CD4-positive, alpha-beta T cell treated with Interferon gamma for 1 hour (primary cell): Measurements from ENCODE around the gene TRIM56.
"Not testable (repeated sequence)": the region's sequence is repeated elsewhere in the genome, so short reads cannot be mapped to it uniquely, and the experiment has no call there.

ENCODE experiments used
- DNase-seq: peaks from one replicate; pipeline ENCODE4 v3.0.0-alpha.2; 2020

TRIM56 gene, protein sequence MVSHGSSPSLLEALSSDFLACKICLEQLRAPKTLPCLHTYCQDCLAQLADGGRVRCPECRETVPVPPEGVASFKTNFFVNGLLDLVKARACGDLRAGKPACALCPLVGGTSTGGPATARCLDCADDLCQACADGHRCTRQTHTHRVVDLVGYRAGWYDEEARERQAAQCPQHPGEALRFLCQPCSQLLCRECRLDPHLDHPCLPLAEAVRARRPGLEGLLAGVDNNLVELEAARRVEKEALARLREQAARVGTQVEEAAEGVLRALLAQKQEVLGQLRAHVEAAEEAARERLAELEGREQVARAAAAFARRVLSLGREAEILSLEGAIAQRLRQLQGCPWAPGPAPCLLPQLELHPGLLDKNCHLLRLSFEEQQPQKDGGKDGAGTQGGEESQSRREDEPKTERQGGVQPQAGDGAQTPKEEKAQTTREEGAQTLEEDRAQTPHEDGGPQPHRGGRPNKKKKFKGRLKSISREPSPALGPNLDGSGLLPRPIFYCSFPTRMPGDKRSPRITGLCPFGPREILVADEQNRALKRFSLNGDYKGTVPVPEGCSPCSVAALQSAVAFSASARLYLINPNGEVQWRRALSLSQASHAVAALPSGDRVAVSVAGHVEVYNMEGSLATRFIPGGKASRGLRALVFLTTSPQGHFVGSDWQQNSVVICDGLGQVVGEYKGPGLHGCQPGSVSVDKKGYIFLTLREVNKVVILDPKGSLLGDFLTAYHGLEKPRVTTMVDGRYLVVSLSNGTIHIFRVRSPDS

DNA sequence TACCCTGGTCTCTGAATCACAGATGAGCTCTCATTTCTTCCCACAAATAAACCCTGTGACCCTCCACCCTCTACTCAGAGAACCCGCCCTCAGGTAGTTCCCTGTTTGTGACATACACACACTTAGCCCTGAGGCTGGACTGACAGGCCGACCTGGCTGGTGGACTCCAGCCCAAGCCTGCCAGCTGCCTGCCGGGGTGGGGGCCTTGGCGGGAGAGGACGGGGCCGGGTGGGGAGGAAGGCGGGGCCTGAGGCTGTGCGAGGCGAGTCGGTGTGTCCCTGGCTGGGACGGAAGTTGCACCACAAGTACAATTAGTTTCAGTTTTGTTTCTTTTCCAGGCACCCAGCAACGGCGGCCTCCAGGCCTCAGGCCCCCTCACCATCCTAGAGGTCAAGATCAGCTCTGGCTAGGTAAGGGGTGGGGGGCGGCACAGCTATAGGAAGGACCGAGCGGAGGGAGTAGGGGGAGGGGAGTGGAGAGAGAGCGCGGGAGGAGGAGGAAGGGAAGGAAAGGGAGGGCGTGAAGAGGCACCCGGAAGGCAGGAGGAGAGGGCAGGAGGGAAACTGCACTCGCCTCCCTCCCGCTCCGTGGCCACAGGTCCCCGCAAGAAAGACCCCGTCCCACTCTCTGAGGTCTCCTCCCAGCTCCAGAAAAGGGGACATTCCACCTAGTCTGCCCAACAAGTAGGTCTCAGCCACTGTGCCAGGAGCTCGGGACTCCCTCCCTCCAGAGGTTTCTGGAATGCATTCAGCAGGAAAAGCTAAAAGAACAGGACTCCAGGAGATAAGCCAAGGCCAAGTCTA is at the start of gene TRIM56:
Gene TRIM56, plus strand, starts transcription at position 320 of the 803 bp plus-strand sequence. CDS start 1,832 bp downstream, outside the sequence.
- DNase-seq, result peak; percentile 76

DNA sequence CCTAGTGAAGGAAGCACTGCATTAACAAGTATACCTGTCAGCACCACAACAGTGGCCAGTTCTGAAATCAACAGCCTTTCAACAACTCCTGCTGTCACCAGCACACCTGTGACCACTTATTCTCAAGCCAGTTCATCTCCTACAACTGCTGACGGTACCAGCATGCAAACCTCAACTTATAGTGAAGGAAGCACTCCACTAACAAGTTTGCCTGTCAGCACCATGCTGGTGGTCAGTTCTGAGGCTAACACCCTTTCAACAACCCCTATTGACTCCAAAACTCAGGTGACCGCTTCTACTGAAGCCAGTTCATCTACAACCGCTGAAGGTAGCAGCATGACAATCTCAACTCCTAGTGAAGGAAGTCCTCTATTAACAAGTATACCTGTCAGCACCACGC is 49.3 kb upstream of the TRIM56 start:
- no peak for DNase-seq

DNA sequence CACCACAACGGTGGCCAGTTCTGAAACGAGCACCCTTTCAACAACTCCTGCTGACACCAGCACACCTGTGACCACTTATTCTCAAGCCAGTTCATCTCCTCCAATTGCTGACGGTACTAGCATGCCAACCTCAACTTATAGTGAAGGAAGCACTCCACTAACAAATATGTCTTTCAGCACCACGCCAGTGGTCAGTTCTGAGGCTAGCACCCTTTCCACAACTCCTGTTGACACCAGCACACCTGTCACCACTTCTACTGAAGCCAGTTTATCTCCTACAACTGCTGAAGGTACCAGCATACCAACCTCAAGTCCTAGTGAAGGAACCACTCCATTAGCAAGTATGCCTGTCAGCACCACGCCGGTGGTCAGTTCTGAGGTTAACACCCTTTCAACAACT is 44.0 kb upstream of the TRIM56 start:
- DNase-seq, result not testable (repeated sequence)

DNA sequence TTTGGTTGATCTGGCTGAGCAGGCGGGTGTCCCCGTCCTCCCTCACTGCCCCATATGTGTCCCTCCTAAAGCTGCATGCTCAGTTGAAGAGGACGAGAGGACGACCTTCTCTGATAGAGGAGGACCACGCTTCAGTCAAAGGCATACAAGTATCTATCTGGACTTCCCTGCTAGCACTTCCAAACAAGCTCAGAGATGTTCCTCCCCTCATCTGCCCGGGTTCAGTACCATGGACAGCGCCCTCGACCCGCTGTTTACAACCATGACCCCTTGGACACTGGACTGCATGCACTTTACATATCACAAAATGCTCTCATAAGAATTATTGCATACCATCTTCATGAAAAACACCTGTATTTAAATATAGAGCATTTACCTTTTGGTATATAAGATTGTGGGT is 26.9 kb upstream of the TRIM56 start:
- DNase-seq, result peak; percentile 8

DNA sequence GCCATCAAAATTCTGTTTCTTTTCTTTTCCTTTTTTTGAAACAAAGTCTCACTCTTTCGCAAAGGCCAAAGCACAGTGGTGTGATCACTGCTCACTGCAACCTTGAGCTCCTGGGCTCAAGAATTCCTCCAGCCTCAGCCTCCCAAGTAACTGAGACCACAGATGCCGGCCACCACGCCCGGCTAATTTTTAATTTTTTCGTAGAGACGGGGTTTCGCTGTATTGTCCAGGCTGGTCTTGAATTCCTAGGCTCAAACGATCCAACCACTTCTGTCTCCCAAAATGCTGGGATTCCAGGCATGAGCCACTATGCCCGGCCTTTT is 25.7 kb upstream of the TRIM56 start:
- no peak for DNase-seq

DNA sequence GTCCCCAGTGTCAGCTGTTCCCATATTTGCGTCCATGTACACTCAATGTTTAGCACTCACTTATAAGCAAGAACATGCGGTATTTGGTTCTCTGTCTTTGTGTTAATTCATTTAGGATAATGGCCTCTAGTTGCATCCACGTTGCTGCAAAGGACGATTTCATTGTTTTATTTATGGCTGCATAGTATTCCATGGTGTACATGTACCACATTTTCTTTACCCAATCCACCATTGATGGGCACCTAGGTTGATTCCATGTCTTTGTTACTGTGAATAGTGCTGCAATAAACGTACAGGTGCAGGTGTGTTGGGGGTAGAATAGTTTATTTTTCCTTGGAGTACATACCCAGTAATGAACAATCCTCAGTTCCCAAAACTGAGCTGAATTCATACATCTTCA is 24.3 kb upstream of the TRIM56 start:
- no peak for DNase-seq

DNA sequence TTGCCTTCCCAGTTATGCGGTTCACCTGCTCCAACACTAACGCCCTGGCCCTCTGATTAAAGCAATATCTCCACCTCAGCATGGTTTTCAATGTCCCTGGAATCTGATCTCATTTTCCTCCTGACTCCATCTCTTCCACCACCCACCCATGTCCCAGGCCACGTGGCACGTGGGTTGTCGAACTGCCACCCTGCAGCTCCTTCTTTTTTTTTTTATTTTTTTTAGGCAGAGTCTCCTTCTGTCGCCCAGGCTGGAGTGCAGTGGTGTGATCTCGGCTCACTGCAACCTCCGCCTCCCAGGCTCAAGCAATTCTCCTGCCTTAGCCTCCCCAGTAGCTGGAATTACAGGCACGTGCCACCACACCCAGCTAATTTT is 21.1 kb upstream of the TRIM56 start:
- not testable (repeated sequence) for DNase-seq

DNA sequence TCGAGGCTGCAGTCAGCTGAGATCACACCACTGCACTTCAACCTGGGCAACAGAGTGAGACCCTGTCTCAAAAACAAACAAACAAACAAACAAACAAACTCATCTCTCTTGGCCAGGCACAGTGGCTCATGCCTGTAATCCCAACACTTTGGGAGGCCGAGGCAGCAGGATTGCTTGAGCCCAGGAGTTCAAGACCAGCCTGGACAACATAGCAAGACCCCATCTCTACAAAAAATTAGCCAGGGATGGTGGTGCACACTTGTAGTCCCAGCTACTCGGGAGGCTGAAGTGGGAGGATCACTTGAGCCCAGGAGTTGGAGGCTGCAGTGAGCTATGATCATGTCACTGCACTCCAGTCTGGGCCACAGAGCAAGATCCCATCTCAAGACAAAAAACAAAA is 20.1 kb upstream of the TRIM56 start:
- not testable (repeated sequence) for DNase-seq

DNA sequence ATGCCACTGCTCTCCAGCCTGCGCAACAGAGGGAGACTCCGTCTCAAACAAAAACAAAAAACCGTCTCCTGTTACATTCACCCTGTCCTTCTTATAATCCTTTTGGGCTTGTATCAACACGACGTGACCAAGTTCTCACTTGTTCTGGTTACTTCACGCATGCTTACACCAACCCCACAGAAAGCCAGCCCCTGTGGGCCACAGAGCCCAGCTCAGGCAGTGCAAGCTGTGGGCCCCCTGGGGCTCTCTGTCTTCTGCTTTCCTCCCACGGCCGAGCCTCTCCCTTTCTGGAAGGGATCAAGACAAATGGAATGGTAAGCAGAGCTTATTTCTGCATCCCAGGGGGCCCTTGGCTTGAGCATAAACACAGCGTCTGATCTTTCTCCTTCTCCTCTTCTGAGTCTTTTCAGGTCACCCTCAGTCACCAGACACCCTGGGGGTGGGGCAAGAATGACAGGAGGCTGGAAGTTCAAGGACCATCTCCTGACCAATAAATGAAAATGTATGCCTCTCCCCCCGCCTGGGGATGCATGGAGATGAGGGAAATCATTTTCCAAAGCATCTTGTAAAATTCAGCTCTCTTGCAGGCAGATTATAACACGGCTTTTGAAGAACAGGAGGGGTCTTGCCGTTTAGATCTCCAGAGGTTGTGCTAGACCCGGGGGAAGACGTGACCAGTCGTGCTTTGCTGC is 19.0 kb upstream of the TRIM56 start:
- no peak for DNase-seq

DNA sequence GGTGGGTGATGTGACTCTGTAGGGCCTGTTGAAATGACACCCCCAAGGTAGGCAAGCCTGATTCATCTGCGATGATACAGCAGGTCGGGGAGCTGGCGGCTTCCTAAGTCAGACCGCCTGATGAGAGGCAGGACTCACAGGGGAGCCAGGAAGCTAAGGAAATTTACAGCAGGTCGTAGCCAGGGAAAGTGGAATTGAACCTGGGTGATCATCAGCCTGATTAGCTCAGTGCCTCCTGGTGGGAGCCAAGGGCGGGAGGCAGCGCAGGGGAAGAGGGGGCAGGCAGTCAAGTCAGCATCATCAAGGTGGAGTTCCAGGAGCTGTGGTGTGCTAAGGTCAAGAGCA is 18.5 kb upstream of the TRIM56 start:
- DNase-seq, result no peak

DNA sequence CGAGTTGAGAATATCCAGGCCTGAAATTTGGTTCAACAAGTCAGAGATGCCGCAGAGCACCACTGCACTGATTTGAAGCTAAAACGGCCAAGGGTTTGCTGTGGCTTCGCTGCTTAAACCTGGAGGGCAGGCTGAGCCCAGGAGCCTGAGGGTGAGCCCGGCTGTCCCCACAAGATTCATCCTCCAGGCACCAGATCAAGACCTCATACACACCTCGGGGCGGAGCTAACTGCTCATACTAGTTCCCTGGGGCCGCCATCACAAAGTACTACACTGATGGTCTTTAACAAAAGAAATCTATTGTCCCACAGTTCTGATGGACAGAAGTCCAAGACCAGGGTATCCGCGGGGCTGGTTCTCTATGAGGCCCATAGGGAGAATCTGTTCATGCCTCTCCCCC is 16.9 kb upstream of the TRIM56 start:
- no peak for DNase-seq

DNA sequence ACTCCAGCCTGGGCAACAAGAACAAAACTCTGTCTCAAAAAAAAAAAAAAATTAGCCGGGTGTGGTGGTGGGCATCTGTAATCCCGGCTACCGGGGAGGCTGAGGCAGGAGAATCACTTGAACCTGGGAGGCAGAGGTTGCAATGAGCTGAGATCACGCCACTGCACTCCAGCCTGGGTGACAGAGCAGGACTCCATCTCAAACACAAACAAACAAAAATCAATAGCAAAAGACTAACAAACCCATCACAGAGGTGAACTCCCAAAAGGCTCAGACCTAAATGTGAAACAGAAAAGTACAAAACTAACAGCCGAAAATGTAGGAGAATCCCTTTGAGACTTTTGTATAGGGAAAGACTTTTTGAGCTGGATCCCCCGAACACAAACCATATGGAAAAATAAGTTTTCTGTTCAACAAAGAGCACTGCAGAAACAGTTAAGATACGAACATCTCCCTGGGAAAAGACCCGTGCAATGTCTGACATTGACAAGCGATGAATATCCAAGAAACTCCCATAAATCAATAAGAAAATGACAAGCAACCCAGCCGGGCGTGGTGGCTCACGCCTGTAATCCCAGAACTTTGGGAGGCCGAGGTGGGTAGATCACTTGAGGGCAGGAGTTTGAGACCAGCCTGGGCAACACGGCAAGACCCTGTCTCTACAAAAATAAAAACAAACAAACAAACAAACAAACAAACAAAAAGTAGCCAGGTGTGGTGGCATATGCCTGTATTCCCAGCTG is 13.7 kb upstream of the TRIM56 start:
- not testable (repeated sequence) for DNase-seq

DNA sequence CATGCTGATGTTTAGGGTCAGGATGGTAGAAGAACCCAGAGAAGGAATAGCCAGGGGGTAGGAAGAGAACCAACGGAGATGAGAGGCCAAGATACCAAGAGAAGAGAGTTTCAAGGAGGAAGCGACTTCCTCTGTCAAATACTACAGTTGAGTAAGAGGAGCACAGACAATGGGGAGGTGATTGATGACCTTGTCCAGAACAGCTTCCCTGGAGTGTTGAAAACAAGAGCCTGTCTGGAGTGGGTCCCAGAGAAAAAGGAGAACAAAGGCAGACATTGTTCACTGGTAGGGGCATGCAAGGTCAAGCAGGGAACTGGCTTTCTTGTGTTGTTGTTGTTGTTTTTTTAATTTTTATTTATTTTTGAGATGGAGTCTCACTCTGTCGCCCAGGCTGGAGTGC is 9.6 kb upstream of the TRIM56 start:
- DNase-seq, result no peak

DNA sequence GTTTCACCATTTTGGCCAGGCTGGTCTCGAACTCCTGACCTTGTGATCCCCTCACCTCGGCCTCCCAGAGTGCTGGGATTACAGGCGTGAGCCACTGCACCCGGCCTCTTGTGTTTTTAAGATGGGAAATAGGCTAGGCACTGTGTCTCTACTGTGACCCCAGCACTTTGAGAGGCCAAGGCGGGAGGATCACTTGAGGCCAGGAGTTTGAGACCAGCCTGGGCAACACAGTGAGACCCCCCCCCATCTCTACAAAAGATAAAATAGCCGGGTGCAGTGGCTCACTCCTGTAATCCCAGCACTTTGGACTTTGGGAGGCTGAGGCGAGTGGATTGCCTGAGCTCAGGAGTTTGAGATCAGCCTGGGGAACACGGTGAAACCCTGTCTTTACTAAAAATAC is 9.1 kb upstream of the TRIM56 start:
- not testable (repeated sequence) for DNase-seq

DNA sequence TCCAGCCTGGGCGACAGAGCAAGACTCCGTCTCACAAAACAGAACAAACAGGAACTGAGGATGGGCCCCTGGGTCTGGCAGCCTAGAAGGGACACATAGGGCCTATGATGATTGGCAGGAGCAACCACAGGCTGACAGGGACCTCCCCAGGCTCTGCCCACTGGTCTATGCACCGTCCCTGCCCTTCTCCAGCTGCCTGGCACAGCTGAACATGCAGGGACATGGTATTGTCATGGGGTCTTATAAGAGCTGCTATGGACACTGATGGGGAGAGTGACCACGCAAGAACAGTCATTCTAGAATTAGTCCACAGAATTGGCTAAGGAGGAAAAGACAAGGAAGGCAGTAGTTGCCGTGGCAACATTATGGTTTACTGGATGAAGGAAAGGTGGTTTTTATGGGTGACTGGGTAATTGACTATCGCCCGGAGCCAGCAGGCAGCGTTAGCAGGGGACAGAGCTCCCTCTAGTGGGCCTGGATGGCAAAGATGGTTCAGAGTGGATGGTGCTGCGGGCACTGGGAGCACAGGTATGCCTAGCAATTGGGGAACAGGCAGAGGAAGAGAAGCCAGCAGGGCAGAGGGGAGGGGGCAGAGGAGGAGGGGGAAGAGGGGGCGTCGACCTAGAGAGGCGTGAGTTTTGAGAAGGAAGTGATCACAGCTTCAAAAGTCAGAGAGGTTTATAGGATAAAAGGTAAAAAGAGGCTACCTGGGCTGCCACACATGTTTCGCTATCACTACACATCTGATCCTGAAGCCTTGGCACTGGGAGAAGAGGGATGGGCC is 7.8 kb upstream of the TRIM56 start:
- peak; percentile 76 for DNase-seq

DNA sequence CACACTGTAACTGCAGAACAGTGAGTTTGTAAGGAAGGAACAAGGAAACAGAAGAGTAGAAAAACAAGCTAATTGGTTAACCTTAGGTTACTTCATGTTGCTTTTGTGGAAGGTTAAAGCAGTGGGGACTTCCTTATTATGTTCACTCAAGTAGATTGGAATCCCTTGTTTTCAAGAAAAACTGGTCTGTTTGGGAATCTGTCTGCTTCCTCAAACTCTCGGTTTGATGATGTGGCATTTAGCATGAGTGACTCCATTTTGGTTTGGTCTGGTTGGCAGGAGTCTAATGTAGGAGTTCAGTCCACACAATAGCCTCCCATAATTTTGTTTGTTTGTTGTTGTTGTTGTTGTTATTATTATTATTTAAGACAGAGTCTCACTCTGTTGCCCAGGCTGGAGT is 3.8 kb upstream of the TRIM56 start:
- no peak for DNase-seq

DNA sequence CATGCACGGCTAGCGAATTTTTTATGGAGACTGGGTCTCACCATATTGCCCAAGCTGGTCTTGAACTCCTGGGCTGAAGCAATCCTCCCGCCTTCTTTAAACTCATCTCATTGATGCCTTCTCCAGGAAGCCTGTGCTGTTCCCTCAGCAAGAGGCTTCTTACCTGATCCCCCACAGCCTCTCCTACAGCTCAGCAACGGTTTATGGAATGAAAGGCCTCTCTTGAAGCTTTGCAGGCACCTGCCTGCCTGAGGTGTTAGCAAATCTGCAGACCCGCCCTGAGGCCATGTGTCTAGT is 468 bp upstream of the TRIM56 start:
- no peak for DNase-seq

DNA sequence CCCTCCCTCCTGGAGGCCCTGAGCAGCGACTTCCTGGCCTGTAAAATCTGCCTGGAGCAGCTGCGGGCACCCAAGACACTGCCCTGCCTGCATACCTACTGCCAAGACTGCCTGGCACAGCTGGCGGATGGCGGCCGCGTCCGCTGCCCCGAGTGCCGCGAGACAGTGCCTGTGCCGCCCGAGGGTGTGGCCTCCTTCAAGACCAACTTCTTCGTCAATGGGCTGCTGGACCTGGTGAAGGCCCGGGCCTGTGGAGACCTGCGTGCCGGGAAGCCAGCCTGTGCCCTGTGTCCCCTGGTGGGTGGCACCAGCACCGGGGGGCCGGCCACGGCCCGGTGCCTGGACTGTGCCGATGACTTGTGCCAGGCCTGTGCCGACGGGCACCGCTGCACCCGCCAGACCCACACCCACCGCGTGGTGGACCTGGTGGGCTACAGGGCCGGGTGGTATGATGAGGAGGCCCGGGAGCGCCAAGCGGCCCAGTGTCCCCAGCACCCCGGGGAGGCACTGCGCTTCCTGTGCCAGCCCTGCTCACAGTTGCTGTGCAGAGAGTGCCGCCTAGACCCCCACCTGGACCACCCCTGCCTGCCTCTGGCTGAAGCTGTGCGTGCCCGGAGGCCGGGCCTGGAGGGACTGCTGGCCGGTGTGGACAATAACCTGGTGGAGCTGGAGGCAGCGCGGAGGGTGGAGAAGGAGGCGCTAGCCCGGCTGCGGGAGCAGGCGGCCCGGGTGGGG is 2.2 kb downstream of the TRIM56 start:
- DNase-seq, result no peak

DNA sequence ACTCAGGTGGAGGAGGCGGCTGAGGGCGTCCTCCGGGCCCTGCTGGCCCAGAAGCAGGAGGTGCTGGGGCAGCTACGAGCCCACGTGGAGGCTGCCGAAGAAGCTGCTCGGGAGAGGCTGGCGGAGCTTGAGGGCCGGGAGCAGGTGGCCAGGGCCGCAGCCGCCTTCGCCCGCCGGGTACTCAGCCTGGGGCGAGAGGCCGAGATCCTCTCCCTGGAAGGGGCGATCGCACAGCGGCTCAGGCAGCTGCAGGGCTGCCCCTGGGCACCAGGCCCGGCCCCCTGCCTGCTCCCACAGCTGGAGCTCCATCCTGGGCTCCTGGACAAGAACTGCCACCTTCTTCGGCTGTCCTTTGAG is 2.8 kb downstream of the TRIM56 start:
- DNase-seq, result no peak

DNA sequence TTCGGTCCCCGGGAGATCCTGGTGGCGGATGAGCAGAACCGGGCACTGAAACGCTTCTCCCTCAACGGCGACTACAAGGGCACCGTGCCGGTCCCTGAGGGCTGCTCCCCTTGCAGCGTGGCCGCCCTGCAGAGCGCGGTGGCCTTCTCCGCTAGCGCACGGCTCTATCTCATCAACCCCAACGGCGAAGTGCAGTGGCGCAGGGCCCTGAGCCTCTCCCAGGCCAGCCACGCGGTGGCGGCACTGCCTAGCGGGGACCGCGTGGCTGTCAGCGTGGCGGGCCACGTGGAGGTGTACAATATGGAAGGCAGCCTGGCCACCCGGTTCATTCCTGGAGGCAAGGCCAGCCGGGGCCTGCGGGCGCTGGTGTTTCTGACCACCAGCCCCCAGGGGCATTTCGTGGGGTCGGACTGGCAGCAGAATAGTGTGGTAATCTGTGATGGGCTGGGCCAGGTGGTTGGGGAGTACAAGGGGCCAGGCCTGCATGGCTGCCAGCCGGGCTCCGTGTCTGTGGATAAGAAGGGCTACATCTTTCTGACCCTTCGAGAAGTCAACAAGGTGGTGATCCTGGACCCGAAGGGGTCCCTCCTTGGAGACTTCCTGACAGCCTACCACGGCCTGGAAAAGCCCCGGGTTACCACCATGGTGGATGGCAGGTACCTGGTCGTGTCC is 3.7 kb downstream of the TRIM56 start:
- no peak for DNase-seq

DNA sequence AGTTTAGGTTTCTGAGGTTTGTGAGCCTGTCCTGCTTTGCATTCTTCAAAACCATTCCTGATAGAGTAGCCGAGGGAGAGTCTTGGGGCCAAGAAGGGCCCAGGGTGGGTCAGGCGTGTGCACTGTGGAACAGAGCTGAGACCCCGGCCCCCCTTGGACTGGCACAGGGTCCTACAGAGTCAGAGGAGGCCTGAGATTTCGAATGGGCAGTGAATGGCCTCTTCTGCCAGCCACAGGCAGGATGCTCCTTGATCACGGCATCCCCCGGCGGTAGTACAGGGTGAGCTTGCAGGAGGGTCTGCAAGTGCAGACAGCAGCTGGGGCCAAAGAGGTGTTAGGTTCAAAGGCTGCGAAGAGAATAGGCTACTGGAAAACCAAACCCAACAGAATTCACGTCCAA is 4.6 kb downstream of the TRIM56 start:
- DNase-seq, result no peak
